OCI-LY7 (cell line): ENCODE measurements around the gene FAM227A. TPM values are rescaled to one million over a fixed set of nuclear protein-coding genes. Genes with fewer than 3 reads are reported as not detected.

Source experiments
- BruUV-seq: library from RNA; stranded (reverse); fragments of 400-500 nt; replicated peaks from 2 replicates; lab custom pipeline; 2021; lab: Mats Ljungman, UMichigan
- CTCF ChIA-PET: fragments of 300-600 bp; sonication (Branson Sonifier 250); formaldehyde crosslinking; loops from one replicate; lab custom pipeline; 2022; ENCODE audit warnings: antibody characterized with exemption; ENCODE audit not compliant: unreplicated experiment; lab: Charles Lee
- POLR2A ChIA-PET: fragments of 300-600 bp; sonication (Branson Sonifier 250); formaldehyde crosslinking; loops from one replicate; lab custom pipeline; 2022; ENCODE audit warnings: antibody characterized with exemption; lab: Charles Lee
- DNase-seq: peaks from one replicate; pipeline ENCODE4 v3.0.0-alpha.2; 2015; ENCODE audit warnings: low spot score
- H2AFZ ChIP-seq: fragments of 200-600 bp; sonication (generic), shearing (Covaris generic); 2 replicates; pipeline ENCODE4 v1.6.1; 2014; ENCODE audit warnings: mild to moderate bottlenecking, antibody characterized with exemption, low read length, moderate library complexity
- H3K27ac ChIP-seq: fragments of 200-600 bp; sonication (generic); 2 replicates; pipeline ENCODE4 v1.5.1; 2014; ENCODE audit warnings: mixed run types, low read depth, mild to moderate bottlenecking, moderate library complexity, low read length, inconsistent platforms; ENCODE audit not compliant: poor library complexity, severe bottlenecking
- H3K36me3 ChIP-seq: fragments of 200-600 bp; sonication (generic); 2 replicates; pipeline ENCODE4 v1.6.1; 2014; ENCODE audit warnings: mild to moderate bottlenecking, antibody characterized with exemption, low read length, moderate library complexity, mixed read lengths; ENCODE audit not compliant: insufficient read depth
- H3K4me1 ChIP-seq: fragments of 200-600 bp; sonication (generic); 2 replicates; pipeline ENCODE4 v1.5.1; 2014; ENCODE audit warnings: mild to moderate bottlenecking, low read length; ENCODE audit not compliant: insufficient read depth, poor library complexity, severe bottlenecking
- H3K4me2 ChIP-seq: fragments of 200-600 bp; sonication (generic); 2 replicates; pipeline ENCODE4 v1.6.1; 2014; ENCODE audit warnings: mild to moderate bottlenecking, low read length
- H3K4me3 ChIP-seq: fragments of 200-600 bp; sonication (generic); 2 replicates; pipeline ENCODE4 v1.5.1; 2014; ENCODE audit warnings: mild to moderate bottlenecking, low read depth, low read length; ENCODE audit not compliant: poor library complexity, severe bottlenecking
- H3K79me2 ChIP-seq: fragments of 200-600 bp; sonication (generic); 2 replicates; pipeline ENCODE4 v1.6.1; 2016; ENCODE audit warnings: low read depth, mild to moderate bottlenecking, low read length, moderate library complexity, mixed read lengths; ENCODE audit not compliant: insufficient read depth
- H3K9me2 ChIP-seq: fragments of 200-600 bp; sonication (generic); 2 replicates; pipeline ENCODE4 v1.6.1; 2016; ENCODE audit warnings: mild to moderate bottlenecking, low read length, mixed read lengths; ENCODE audit not compliant: insufficient read depth
- H3K9me3 ChIP-seq: fragments of 200-600 bp; sonication (generic); 2 replicates; pipeline ENCODE4 v1.6.1; 2014; ENCODE audit warnings: mild to moderate bottlenecking, mixed run types, low read length, mixed read lengths
- H4K20me1 ChIP-seq: fragments of 200-600 bp; sonication (generic); 2 replicates; pipeline ENCODE4 v1.6.1; 2014; ENCODE audit warnings: mild to moderate bottlenecking, antibody characterized with exemption, low read length, moderate library complexity, mixed read lengths; ENCODE audit not compliant: insufficient read depth
- EZH2phosphoT487 ChIP-seq: fragments of 200-600 bp; sonication (generic); IDR thresholded peaks from 2 replicates; pipeline ENCODE4 v1.6.1; 2018; ENCODE audit warnings: low read depth, borderline replicate concordance, mild to moderate bottlenecking, mixed run types, antibody characterized with exemption, low read length, moderate library complexity, mixed read lengths
- intact Hi-C: fragments of 100-400 bp; cut with micrococcal nuclease; formaldehyde crosslinking; loops from one replicate; pipeline ENCODE4 v1.10.0; 2022; ENCODE audit not compliant: unreplicated experiment
- total RNA-seq, 2 experiments: library from RNA; depleted of rRNA in 1 of 2; stranded (reverse); fragments of >200 nt in 1 of 2; shearing (Covaris generic) in 1 of 2; gene quantifications; 2 replicates each; pipeline ENCODE4 v1.2.3, GENCODE V29; 2014 to 2022
- TF ChIP-seq, protein P1 (sequence below): fragments of 200-600 bp; sonication (generic); conservative IDR thresholded peaks from 2 replicates; pipeline ENCODE4 v1.5.1; 2014; ENCODE audit warnings: mild to moderate bottlenecking, antibody characterized with exemption, low read length, moderate library complexity, mixed read lengths

The FAM227A gene
- total RNA-seq, 2 experiments from 2014 or later, result 0.16 to 0.57 TPM

DNA sequence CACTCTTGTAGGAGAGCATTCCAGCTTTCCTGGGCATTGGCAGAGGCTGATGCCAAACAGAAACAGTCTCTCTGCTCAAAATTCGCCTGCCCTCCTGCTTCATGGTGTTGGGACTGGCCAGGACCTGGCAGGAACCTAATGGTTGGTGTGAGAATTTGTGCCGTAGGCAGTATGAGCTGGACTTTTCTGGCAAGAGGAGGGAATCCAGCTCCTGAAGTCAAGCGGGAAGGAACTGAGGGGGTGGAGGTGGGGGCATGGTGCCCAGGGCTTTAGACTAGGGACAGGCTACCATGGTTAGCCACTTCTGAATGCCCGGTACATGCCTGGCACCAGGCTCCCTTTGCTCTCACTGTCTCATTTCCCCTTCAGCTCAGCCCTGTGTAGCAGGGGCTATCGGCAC, 18.7 kb upstream of the FAM227A start:
- CTCF ChIA-PET, result no interaction called here
- H3K27ac ChIP-seq, result no peak overlapping the region
- intact Hi-C loops, result no loop called here
- H3K36me3 ChIP-seq, result 0 out of 2 replicates have a peak, but pooled peaks cover 3% of the 10 kb centered on the region
- no peak for DNase-seq
- H3K4me1 ChIP-seq, result no peaks in the 10 kb centered on the region
- POLR2A ChIA-PET, result no interaction called here
- H2AFZ ChIP-seq, result no peak overlapping the region
- TF ChIP-seq EZH2phosphoT487, result no peak
- TF ChIP-seq, protein P1, sequence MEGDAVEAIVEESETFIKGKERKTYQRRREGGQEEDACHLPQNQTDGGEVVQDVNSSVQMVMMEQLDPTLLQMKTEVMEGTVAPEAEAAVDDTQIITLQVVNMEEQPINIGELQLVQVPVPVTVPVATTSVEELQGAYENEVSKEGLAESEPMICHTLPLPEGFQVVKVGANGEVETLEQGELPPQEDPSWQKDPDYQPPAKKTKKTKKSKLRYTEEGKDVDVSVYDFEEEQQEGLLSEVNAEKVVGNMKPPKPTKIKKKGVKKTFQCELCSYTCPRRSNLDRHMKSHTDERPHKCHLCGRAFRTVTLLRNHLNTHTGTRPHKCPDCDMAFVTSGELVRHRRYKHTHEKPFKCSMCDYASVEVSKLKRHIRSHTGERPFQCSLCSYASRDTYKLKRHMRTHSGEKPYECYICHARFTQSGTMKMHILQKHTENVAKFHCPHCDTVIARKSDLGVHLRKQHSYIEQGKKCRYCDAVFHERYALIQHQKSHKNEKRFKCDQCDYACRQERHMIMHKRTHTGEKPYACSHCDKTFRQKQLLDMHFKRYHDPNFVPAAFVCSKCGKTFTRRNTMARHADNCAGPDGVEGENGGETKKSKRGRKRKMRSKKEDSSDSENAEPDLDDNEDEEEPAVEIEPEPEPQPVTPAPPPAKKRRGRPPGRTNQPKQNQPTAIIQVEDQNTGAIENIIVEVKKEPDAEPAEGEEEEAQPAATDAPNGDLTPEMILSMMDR, result no peak
- H3K4me2 ChIP-seq, result no peak overlapping the region
- no peaks in the 10 kb centered on the region for H3K9me2 ChIP-seq
- no TSS peak for BruUV-seq
- no peak overlapping the region for H3K4me3 ChIP-seq
- no peaks in the 10 kb centered on the region for H4K20me1 ChIP-seq
- H3K79me2 ChIP-seq, result no peaks in the 10 kb centered on the region
- no peaks in the 10 kb centered on the region for H3K9me3 ChIP-seq

DNA sequence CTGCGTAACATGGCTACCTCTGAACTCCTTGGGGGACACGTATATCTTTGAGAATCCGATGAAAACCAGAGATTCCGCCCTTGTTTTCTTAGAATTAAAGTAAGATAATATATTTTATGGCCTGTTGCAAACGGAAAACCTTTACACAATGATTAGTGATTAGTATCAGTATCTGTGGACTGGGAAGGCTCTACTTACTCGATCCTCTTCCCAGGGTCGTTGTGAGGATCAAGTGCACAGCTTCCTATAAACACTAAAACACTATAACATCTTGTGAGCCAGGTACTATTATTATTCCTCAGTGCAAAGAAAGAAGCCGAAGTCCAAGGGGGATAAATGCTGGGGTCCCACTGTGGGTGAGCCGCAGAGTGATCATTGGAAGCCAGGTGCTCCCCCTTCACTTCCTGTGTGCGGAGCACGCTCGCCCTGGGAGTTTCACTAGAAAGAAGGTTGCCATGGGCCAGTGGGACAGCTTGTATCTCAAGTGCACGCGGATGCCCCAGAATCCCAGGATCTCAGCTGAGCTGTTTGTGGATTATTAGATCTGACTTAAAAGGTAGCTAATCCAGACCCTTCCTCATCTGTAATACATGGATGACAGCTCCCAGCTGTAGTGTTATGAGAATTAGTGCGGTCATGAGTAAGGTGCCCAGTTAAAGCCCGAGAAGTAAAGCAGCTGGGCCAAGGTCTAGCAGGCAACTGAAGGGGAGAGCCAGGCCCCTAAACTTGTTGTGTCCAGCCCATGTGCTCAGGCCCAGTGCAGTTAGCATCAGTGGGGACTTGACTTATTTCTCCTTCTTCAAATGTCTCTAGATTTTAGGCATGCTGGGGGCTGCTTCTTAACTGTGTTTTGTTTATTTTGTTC, 1.1 kb upstream of the FAM227A start:
- DNase-seq, result peak; percentile 20
- Histone ChIP-seq H4K20me1 (no peaks in the 10 kb centered on the region), H3K36me3 (no peaks in the 10 kb centered on the region), H3K4me3 (peak overlapping the region; percentile 81), H3K4me1 (peaks cover 12% of the 10 kb centered on the region), H3K79me2 (no peaks in the 10 kb centered on the region), H3K9me2 (no peaks in the 10 kb centered on the region), H2AFZ (peak overlapping the region; percentile 95), H3K4me2 (peak overlapping the region; percentile 80), H3K9me3 (no peaks in the 10 kb centered on the region), H3K27ac (peak overlapping the region; percentile 47)
- CTCF ChIA-PET, result interaction anchor here (0.6 kb wide), 1 partner anchor 22 kb away, joined by 3 read pairs; no protein-coding TSS in a partner anchor
- no TSS peak for BruUV-seq
- no peak for TF ChIP-seq EZH2phosphoT487
- TF ChIP-seq, protein P1, result no peak
- POLR2A ChIA-PET, result interaction anchor here (0.6 to 1.0 kb wide), 2 partner anchors 24 to 40 kb away, joined by 3 read pairs; partner anchors contain the start of gene TOMM22
- intact Hi-C loops, result loop anchor here (2.0 kb wide), 1 partner anchor 24 kb away; the partner anchor contains the start of gene TOMM22
